GM19438 (cell line): Measurements from ENCODE around the gene STAT3.
"Not testable (repeated sequence)": the region's sequence is repeated elsewhere in the genome, so short reads cannot be mapped to it uniquely, and the experiment has no call there.

Experiments
- ATAC-seq: cut with Tn5 transposase; IDR thresholded peaks from one replicate; pipeline ENCODE4 v1.9.1; 2021; ENCODE audit warnings: low read depth; ENCODE audit not compliant: unreplicated experiment

Gene STAT3

GRCh38 chr17:42303694-42304093, 84.5 kb downstream of the STAT3 start:
- no peak for ATAC-seq

DNA sequence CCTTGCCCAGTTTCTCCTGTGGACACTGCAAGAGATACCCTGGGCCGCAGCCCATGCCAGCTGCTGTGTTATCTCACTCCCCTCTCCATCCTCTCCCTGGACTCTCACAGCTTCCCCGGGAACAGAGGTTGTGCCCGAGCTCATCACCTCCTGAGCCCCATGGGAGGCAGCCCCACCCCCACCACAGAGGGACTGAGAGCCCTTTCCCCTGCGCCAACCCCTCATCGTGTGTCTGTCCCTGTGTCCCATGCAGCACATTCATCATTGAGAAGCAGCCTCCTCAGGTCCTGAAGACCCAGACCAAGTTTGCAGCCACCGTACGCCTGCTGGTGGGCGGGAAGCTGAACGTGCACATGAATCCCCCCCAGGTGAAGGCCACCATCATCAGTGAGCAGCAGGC, 87.2 kb downstream of the STAT3 start:
- ATAC-seq = no peak

- not testable (repeated sequence) for ATAC-seq
Observed at GRCh38 chr17:42299913-42300312, 88.3 kb downstream of the STAT3 start.

GRCh38 chr17:42299361-42299760, 88.9 kb downstream of the STAT3 start:
- not testable (repeated sequence) for ATAC-seq

GRCh38 chr17:42297775-42298174, 90.5 kb downstream of the STAT3 start:
- not testable (repeated sequence) for ATAC-seq

GRCh38 chr17:42296012-42296411, 92.2 kb downstream of the STAT3 start:
- no peak for ATAC-seq

DNA sequence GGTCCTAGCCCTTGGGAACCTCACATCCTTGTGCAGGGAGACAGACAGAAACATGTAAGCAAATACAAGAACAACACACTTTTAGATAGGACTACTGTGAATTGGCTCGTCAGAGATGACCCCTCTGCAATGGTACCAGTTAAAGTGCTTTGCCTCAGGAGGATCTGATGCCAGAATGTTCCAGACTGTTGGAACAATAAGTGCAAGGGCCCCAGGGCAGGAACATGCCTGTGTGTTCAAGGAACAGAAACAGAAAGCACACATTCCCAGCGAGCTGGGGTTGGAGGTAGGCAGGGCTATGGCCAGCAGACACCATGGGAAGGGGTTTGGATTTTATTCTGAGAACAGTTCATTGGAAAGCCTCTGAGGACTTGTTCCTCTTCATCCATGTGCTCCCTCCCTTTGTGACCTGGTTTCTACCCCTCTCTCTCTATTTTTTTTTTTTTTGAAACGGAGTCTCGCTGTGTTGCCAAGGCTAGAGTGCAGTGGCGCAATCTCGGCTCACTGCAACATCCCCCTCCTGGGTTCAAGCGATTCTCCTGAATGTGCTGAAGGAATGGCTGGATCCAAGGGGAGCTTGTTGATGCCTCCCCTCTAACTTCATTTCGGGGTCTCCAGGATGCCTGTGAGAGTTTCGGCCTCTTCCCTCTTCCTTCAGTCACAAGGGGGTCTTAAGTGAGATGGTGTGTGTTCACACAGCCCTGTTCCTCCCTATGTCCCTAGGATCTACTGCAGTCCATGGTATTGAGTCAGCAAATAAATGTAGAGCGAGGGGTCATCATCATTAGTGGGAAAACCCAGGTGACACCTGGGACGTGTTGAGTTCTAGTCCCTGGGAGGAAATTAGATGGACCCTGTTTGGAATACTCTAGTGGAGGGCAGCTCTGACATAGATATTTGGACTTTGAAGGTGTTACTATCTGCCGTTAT, 93.5 kb downstream of the STAT3 start:
- ATAC-seq = no peak

DNA sequence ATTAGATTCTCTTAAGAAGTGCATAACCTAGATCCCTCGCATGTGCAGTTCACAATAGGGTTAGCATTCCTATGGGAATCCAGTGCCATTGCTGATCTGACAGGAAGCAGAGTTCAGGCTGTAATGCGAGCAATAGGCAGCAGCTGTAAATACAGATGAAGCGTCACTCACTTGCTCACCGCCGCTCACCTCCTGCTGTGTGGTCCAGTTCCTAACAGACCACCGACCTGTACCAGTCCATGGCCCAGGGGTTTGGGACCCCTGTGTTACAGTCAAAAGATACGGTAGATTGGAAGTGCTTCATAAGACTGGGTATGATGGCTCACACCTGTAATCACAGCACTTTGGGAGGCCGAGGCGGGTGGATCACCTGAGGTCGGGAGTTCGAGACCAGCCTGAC, 97.1 kb downstream of the STAT3 start:
- ATAC-seq = no peak

- no peak for ATAC-seq
Observed at GRCh38 chr17:42290577-42290976, 97.7 kb downstream of the STAT3 start.

GRCh38 chr17:42289611-42290181, 98.5 kb downstream of the STAT3 start:
- ATAC-seq = no peak

DNA sequence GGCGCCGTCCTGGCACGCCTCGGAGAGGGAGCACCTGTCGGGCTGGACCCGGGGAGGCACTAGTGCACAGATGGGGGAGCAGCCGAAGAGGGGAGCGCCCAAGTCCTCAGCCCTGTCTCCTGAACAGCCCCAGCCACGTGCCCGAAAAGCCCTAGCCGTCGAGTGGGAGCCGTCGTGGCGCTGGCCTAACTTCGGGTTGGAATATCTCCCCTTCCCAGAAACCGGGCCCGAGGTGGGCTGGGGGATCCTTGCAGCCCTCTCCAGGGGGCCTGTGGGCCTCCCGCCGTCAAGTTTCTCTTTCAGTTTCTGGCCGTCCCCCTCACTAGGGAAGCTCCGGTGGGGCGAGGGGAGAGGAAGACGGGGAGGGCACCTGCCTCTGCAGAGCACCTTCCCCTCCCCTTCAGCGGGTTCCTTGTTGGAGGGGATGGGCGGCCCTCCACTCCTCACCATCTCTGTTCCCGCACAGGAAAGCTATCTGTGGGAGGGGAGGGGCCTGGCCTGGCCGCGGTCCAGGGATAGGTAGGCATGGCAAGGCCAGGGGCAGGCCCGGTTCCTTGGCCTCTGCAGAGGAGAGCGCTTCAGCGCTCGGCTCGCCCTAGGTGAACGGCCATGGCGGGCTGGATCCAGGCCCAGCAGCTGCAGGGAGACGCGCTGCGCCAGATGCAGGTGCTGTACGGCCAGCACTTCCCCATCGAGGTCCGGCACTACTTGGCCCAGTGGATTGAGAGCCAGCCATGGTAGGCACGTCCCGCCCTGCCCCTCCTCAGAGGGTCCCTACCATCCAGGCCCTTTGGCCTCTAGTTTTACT, 99.2 kb downstream of the STAT3 start:
- no peak for ATAC-seq

- ATAC-seq = no peak
Observed at GRCh38 chr17:42287977-42288802, 100.1 kb downstream of the STAT3 start, which contains the start of gene STAT5A. Gene STAT5A, plus strand, starts transcription at chr17:42288498. Its CDS starts 914 bp downstream, at chr17:42289412.

DNA sequence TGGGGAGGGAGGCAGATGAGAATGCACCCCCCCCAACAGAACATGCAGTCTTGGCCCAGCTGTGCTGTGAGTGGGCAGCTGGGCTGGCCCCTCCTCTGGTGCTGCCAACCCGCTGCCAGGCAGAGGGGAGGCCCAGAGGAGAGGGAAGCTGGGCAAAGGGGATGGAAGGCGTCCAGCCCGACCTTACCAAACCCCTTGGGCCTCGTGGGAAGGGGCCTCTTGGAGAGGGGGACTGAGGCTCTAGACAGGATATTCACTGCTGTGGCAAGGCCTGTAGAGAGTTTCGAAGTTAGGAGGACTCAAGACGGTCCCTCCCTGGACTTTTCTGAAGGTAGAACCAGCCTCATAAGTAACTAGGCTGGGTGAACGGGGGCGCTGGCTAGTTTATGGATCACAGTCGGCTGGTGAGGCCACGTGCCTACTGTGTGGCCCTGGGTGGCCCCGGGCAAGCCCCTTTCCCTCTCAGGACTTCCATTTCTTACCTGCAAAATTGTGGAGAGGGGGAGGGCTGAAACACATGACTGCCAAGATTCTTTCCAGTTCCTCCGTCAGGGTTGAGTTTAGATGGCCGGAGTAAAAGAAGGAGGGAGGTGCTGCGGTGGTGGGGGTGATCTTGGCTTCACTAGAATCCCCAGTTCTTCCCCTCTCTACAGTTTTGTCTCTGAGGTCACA, 100.8 kb downstream of the STAT3 start:
- no peak for ATAC-seq

- ATAC-seq = no peak
Observed at GRCh38 chr17:42286411-42287221, 101.6 kb downstream of the STAT3 start.

GRCh38 chr17:42285346-42286050, 102.7 kb downstream of the STAT3 start:
- ATAC-seq = no peak

DNA sequence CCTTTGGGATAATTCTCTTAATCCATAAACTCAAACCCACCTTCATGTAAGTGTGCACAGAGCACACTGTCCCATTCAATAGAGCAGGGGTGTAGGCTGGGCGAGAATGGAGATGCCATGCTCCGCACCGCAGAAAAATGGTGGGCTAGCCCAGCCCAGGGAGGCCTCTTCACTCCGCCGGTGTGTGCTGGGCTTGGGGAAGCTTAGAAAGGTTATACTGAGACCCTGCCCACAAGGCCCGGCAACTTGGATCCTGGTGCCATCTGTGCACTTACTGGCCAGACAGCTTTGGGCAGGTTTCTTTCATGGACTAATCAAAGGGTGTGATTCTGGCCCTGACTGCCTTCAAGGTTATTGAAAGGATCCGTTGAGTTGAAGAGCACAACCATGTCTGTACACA, 103.7 kb downstream of the STAT3 start:
- no peak for ATAC-seq

DNA sequence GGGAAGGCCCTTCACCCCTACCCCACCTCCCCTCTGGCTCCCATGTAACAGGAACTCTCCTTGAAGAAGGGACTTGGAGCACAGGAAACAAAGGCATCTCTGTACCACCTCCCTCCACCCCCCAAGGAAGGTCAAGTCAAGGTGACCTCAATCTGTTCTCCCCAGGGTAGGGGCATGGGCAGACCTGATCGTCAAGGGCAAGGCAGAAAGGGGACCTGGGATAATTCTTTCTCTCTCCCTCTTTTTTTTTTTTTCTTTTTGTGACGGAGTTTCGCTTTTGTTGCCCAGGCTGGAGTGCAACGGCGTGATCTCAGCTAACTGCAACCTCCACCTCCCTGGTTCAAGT, 104.2 kb downstream of the STAT3 start:
- ATAC-seq = no peak

GRCh38 chr17:42283241-42284023, 104.8 kb downstream of the STAT3 start:
- no peak for ATAC-seq
